NCI-H774 (cell line): ENCODE measurements around the gene SPTB.

Experiments
- DNase-seq: peaks from one replicate; lab custom pipeline; 2025; lab: John Stamatoyannopoulos, UW

Gene SPTB

GRCh38 chr14:64766430-64767151, 113.1 kb downstream of the SPTB start:
- no peak for DNase-seq

- no peak for DNase-seq
Observed at GRCh38 chr14:64765740-64766302, 113.9 kb downstream of the SPTB start.

- DNase-seq, result no peak
Observed at GRCh38 chr14:64764641-64765520, 114.8 kb downstream of the SPTB start.

- DNase-seq, result no peak
Observed at GRCh38 chr14:64763801-64764621, 115.7 kb downstream of the SPTB start.

GRCh38 chr14:64763085-64763782, 116.5 kb downstream of the SPTB start:
- no peak for DNase-seq

GRCh38 chr14:64762044-64763034, 117.4 kb downstream of the SPTB start:
- DNase-seq, result peak; percentile 32

GRCh38 chr14:64761441-64762043, 118.2 kb downstream of the SPTB start:
- DNase-seq, result no peak

GRCh38 chr14:64760916-64761315, 118.8 kb downstream of the SPTB start:
- DNase-seq, result no peak

- peak; percentile 2 for DNase-seq
Observed at GRCh38 chr14:64760146-64760755, 119.5 kb downstream of the SPTB start.

- DNase-seq, result no peak
Observed at GRCh38 chr14:64759555-64759938, 120.2 kb downstream of the SPTB start.

- DNase-seq, result no peak
Observed at GRCh38 chr14:64758691-64759554, 120.8 kb downstream of the SPTB start.

- DNase-seq, result no peak
Observed at GRCh38 chr14:64758025-64758521, 121.6 kb downstream of the SPTB start.

GRCh38 chr14:64757601-64758000, 122.1 kb downstream of the SPTB start:
- DNase-seq, result no peak

- no peak for DNase-seq
Observed at GRCh38 chr14:64756712-64757111, 123.0 kb downstream of the SPTB start.

GRCh38 chr14:64755781-64756221, 123.9 kb downstream of the SPTB start:
- no peak for DNase-seq

GRCh38 chr14:64754685-64755084, 125.0 kb downstream of the SPTB start:
- DNase-seq, result no peak

GRCh38 chr14:64753999-64754398, 125.7 kb downstream of the SPTB start:
- no peak for DNase-seq

GRCh38 chr14:64753374-64753773, 126.3 kb downstream of the SPTB start:
- no peak for DNase-seq
